GM12874 (cell line): ENCODE results near the gene ASGR1.

Experiments
- CTCF ChIP-seq: IDR thresholded peaks from 2 replicates; pipeline ENCODE4 v1.5.1; 2011; ENCODE audit warnings: low read depth, mild to moderate bottlenecking, control low read depth, low read length, moderate library complexity; ENCODE audit not compliant: insufficient read depth

ASGR1 gene

GRCh38 chr17:7183433-7184090 lies 4.4 kb upstream of the ASGR1 start:
- no peak for TF ChIP-seq CTCF

- TF ChIP-seq CTCF = no peak
Observed at GRCh38 chr17:7178973-7179316, 225 bp downstream of the ASGR1 start.

GRCh38 chr17:7177954-7178477 lies 1.2 kb downstream of the ASGR1 start:
- TF ChIP-seq CTCF = no peak

- peak; percentile 94 for TF ChIP-seq CTCF
Observed at GRCh38 chr17:7177191-7177953, 1.8 kb downstream of the ASGR1 start.

GRCh38 chr17:7176841-7177190 lies 2.4 kb downstream of the ASGR1 start:
- TF ChIP-seq CTCF = no peak

- no peak for TF ChIP-seq CTCF
Observed at GRCh38 chr17:7176107-7176840, 2.9 kb downstream of the ASGR1 start.

- TF ChIP-seq CTCF = no peak
Observed at GRCh38 chr17:7175330-7175733, 3.8 kb downstream of the ASGR1 start.
